ENCODE results near the gene CROCC2.

- no peak for TF ChIP-seq SP1 (IDR thresholded peaks at IDR 0.05; ENCODE audit: low read depth)
- TF ChIP-seq ZBTB33 (IDR thresholded peaks at IDR 0.05; ENCODE audit: extremely low read depth, insufficient replicate concordance, low read length): no peak
- no peak for TF ChIP-seq MAX (IDR thresholded peaks at IDR 0.05)
- no peak for TF ChIP-seq POLR2AphosphoS5 (IDR thresholded peaks at IDR 0.05; ENCODE audit: low read depth, low read length)
- no peak for TF ChIP-seq EGR1 (IDR thresholded peaks at IDR 0.05; ENCODE audit: low read depth)
- no peak for TF ChIP-seq CTCF (IDR thresholded peaks at IDR 0.05 in 2 of 3, conservative IDR thresholded peaks at IDR 0.05 in 1 of 3; ENCODE audit: borderline replicate concordance in 1 of 3, insufficient read depth in 1 of 3, low read depth in 2 of 3, low read length in 2 of 3)
- no peak for TF ChIP-seq POLR2A (IDR thresholded peaks at IDR 0.05; ENCODE audit: borderline replicate concordance, extremely low read depth, insufficient read depth, insufficient read length)
- TF ChIP-seq ZFX (IDR thresholded peaks at IDR 0.05): no peak
- TF ChIP-seq JUND (IDR thresholded peaks at IDR 0.05): no peak
- TF ChIP-seq EZH2 (IDR thresholded peaks at IDR 0.05): no peak
Measured at GRCh38 chr2:241010531-241011295, 104.6 kb downstream of the CROCC2 start.
